Liver (tissue), 9 donors: ENCODE data around the gene STPG1. TPM values are rescaled to one million over a fixed set of nuclear protein-coding genes. Genes with fewer than 3 reads are reported as not detected.

ENCODE experiments used
- DNase-seq: peaks from one replicate; pipeline ENCODE4 v3.0.0-alpha.2; 2017; ENCODE audit warnings: low spot score
- H3K27ac ChIP-seq, 2 donors: one replicate each; pipeline ENCODE4 v1.7.0; 2013; ENCODE audit warnings: inconsistent platforms in 2 of 2, low read length in 2 of 2, control low read depth in 1 of 2, low read depth in 1 of 2, mild to moderate bottlenecking in 1 of 2
- H3K27me3 ChIP-seq, 4 donors: one replicate each; pipeline versions ENCODE4 v1.6.1 to v1.7.0; 2013; ENCODE audit warnings: low read length in 3 of 4, inconsistent platforms in 1 of 4, mild to moderate bottlenecking in 1 of 4, moderate library complexity in 1 of 4; ENCODE audit not compliant: control insufficient read depth in 4 of 4, insufficient read depth in 4 of 4
- H3K36me3 ChIP-seq, 4 donors: one replicate each; pipeline versions ENCODE4 v1.6.1 to v1.7.0; 2013; ENCODE audit warnings: low read length in 3 of 4, mild to moderate bottlenecking in 3 of 4, low read depth in 1 of 4, moderate library complexity in 1 of 4; ENCODE audit not compliant: control insufficient read depth in 4 of 4, insufficient read depth in 3 of 4
- H3K4me1 ChIP-seq, 4 donors: one replicate each; pipeline versions ENCODE4 v1.6.1 to v1.7.0; 2013; ENCODE audit warnings: low read length in 3 of 4, mild to moderate bottlenecking in 3 of 4, moderate library complexity in 1 of 4; ENCODE audit not compliant: control insufficient read depth in 4 of 4, insufficient read depth in 4 of 4
- H3K4me3 ChIP-seq, 3 donors: one replicate each; pipeline versions ENCODE4 v1.6.1 to v1.7.0; 2013; ENCODE audit warnings: low read length in 3 of 3, control low read depth in 1 of 3, low read depth in 1 of 3, mild to moderate bottlenecking in 1 of 3
- H3K9ac ChIP-seq, 2 donors: one replicate each; pipeline ENCODE4 v1.7.0; 2013; ENCODE audit warnings: low read length in 2 of 2, mild to moderate bottlenecking in 2 of 2, moderate library complexity in 2 of 2, control low read depth in 1 of 2, low read depth in 1 of 2
- H3K9me3 ChIP-seq, 4 donors: one replicate each; pipeline versions ENCODE4 v1.6.1 to v1.7.0; 2013; ENCODE audit warnings: low read length in 3 of 4; ENCODE audit not compliant: control insufficient read depth in 4 of 4
- EGR1 ChIP-seq, 2 donors: IDR thresholded peaks; 2 replicates each; pipeline ENCODE4 v1.6.1; 2016 to 2018; ENCODE audit warnings: antibody characterized with exemption in 2 of 2, low read depth in 2 of 2
- FOXA2 ChIP-seq: IDR thresholded peaks from 2 replicates; pipeline ENCODE4 v1.6.1; 2016; ENCODE audit warnings: antibody characterized with exemption
- HNF4A ChIP-seq, 2 donors: conservative IDR thresholded peaks; 2 replicates each; pipeline ENCODE4 v1.6.1; 2016; ENCODE audit warnings: antibody characterized with exemption in 2 of 2, mild to moderate bottlenecking in 2 of 2
- HNF4G ChIP-seq: IDR thresholded peaks from 2 replicates; pipeline ENCODE4 v1.6.1; 2016; ENCODE audit warnings: antibody characterized with exemption
- JUND ChIP-seq, 2 donors: IDR thresholded peaks; 2 replicates each; pipeline ENCODE4 v1.6.1; 2016; ENCODE audit warnings: antibody characterized with exemption in 2 of 2
- MAX ChIP-seq: IDR thresholded peaks from 2 replicates; pipeline ENCODE4 v1.6.1; 2016; ENCODE audit warnings: antibody characterized with exemption
- NR2F2 ChIP-seq: IDR thresholded peaks from 2 replicates; pipeline ENCODE4 v1.6.1; 2016; ENCODE audit warnings: antibody characterized with exemption
- RAD21 ChIP-seq, 2 donors: IDR thresholded peaks; 2 replicates each; pipeline ENCODE4 v1.6.1; 2016; ENCODE audit warnings: antibody characterized with exemption in 2 of 2, mild to moderate bottlenecking in 2 of 2
- REST ChIP-seq: IDR thresholded peaks from 2 replicates; pipeline ENCODE4 v1.6.1; 2016; ENCODE audit warnings: antibody characterized with exemption, mild to moderate bottlenecking
- SP1 ChIP-seq: IDR thresholded peaks from 2 replicates; pipeline ENCODE4 v1.6.1; 2018; ENCODE audit warnings: antibody characterized with exemption, mild to moderate bottlenecking
- TAF1 ChIP-seq: conservative IDR thresholded peaks from 2 replicates; pipeline ENCODE4 v1.6.1; 2016; ENCODE audit warnings: antibody characterized with exemption, mild to moderate bottlenecking
- YY1 ChIP-seq: IDR thresholded peaks from 2 replicates; pipeline ENCODE4 v1.6.1; 2016; ENCODE audit warnings: antibody characterized with exemption, mild to moderate bottlenecking
- ZBTB33 ChIP-seq: IDR thresholded peaks from 2 replicates; pipeline ENCODE4 v1.6.1; 2016; ENCODE audit warnings: antibody characterized with exemption
- WGBS: extraction: QIAGEN DNeasy Blood & Tissue Kit; methylation state at CpG from one replicate; pipeline ENCODE4 v1.1.7; 2013; 5-methylcytosine and 5-hydroxymethylcytosine counted together
- polyA plus RNA-seq, 2 donors: library from polyadenylated mRNA; stranded (reverse) in 1 of 2; unstranded in 1 of 2; fragments of 200-250 nt in 1 of 2; fragments of >200 nt in 1 of 2; fragmentation: Nextera tagmentation in 1 of 2; extraction: Ambion mirVana in 1 of 2; gene quantifications; one replicate each; pipeline versions ENCODE4 v1.2.1 to v1.2.3, GENCODE V29; 2013 to 2015
- total RNA-seq, 2 donors: library from RNA; depleted of rRNA; stranded (reverse); fragments of >200 nt; gene quantifications; one replicate each; pipeline ENCODE4 v1.2.3, GENCODE V29; 2014
- donor health status: healthy.
- donor health status: healthy.
- donor health status: healthy.
- donor health status: healthy.
- donor health status: healthy.

Gene STPG1
- total and polyA plus RNA-seq, 4 donors, result 0.92 to 2.9 (median 1.0) TPM

DNA sequence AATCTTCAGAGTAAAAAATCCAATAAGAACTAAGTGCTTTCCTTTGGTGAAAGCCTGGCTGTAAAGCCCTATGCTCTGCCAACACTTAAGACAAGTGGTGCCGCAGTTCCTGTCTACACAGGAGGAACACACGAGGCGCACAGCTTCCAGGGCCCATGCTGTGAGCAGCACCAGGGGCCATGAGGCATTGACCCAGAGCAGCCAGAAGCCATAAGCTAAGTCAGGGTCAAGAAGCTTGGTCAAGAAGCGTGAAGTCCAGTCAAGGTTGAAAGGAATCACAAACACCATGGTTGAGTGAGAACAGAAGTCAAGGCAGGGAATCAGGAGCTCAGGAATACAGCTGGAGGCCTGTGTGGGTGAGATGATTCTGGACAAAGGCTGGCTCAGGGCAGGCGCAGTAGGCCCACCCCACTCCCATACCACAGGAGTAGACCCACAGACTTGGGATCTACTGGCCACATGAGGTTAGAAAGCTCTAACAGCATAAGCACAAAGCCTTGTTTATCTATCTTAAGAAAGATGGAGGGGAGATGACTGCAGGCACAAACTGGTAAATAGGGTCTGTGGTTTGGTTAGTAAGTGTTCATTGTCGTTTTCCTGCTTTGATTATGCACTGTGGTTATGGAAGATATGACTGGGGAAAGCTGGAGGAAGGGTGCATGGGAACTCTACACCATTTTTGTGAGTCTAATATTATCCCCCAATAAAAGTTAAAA lies 46.1 kb upstream of the STPG1 start:
- WGBS, result 92% methylated on average over 6 of the region's 6 CpGs
- no peaks in the 10 kb centered on the region for H3K27me3 ChIP-seq
- no peaks in the 10 kb centered on the region for H3K4me1 ChIP-seq
- no peak overlapping the region for H3K9ac ChIP-seq
- no peak overlapping the region for H3K27ac ChIP-seq
- peaks cover 3 to 11% (median 5%) of the 10 kb centered on the region in 4 donors for H3K36me3 ChIP-seq
- no peak for TF ChIP-seq SP1
- no peak for TF ChIP-seq YY1
- no peak for TF ChIP-seq REST
- TF ChIP-seq MAX, result no peak
- no peak for TF ChIP-seq TAF1
- no peak for TF ChIP-seq JUND (IDR thresholded peaks at IDR 0.05)
- TF ChIP-seq EGR1 (IDR thresholded peaks at IDR 0.05; ENCODE audit: low read depth in 2 of 2), result no peak
- no peaks in the 10 kb centered on the region for H3K9me3 ChIP-seq
- H3K4me3 ChIP-seq, result no peak overlapping the region
- DNase-seq, result no peak

DNA sequence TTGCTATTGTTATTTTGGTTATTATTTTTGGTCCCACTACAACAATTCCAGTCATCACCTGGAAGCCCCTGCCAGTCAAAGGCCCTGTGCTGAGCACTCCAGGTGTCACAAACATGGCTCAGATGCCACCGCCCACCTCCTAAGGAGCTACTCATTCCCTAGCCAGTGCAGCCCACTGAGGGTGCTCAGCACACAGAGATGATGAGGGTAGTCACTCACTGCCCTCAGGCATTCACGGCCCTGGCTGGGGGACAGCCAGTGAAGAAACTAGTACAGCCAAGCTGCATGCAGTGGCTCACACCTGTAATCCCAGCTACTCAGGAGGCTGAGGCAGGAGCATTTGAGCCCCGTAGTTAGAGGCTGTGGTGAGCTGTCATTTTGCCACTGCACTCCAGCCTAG lies 44.3 kb upstream of the STPG1 start:
- peaks cover 3 to 11% (median 4%) of the 10 kb centered on the region in 4 donors for H3K36me3 ChIP-seq
- WGBS, result 95% methylated on average over 3 of the region's 3 CpGs

More for the DNA sequence above, 44.3 kb upstream of the STPG1 start:
- Histone ChIP-seq H3K9me3 (no peaks in the 10 kb centered on the region), H3K4me3 (no peak overlapping the region), H3K27ac (no peak overlapping the region), H3K4me1 (no peaks in the 10 kb centered on the region), H3K27me3 (no peaks in the 10 kb centered on the region), H3K9ac (no peak overlapping the region)
- TF ChIP-seq YY1 (no peak), SP1 (no peak), HNF4G (no peak), ZBTB33 (no peak), JUND (IDR thresholded peaks at IDR 0.05) (no peak), RAD21 (IDR thresholded peaks at IDR 0.05) (no peak), NR2F2 (no peak), FOXA2 (no peak), MAX (no peak), REST (no peak), HNF4A (conservative IDR thresholded peaks at IDR 0.05) (no peak)
- no peak for DNase-seq
